Smooth muscle cell (in vitro differentiated cells): Measurements from ENCODE around the gene CDKN2B-AS1. TPM values are rescaled to one million over a fixed set of nuclear protein-coding genes. Genes with fewer than 3 reads are reported as not detected.

Experiments used
- DNase-seq: peaks from one replicate; lab custom pipeline; 2025; ENCODE audit not compliant: unreplicated experiment; lab: John Stamatoyannopoulos, UW
- H2AFZ ChIP-seq: fragments of 200-600 bp; sonication (generic); 2 replicates; pipeline ENCODE4 v1.6.0; 2016; ENCODE audit warnings: antibody characterized with exemption, low read depth, mild to moderate bottlenecking
- H3F3A ChIP-seq: fragments of 200-600 bp; sonication (generic); 2 replicates; pipeline ENCODE4 v1.6.0; 2017; ENCODE audit warnings: antibody characterized with exemption, low read depth
- H3K27ac ChIP-seq: fragments of 200-600 bp; sonication (generic); 2 replicates; pipeline ENCODE4 v1.5.1; 2016; ENCODE audit warnings: low read depth, mild to moderate bottlenecking
- H3K27me3 ChIP-seq: fragments of 200-600 bp; sonication (generic); 2 replicates; pipeline ENCODE4 v1.6.1; 2016; ENCODE audit warnings: low read depth, mild to moderate bottlenecking
- H3K36me3 ChIP-seq: fragments of 200-600 bp; sonication (generic); 2 replicates; pipeline ENCODE4 v1.5.1; 2016; ENCODE audit warnings: low read depth
- H3K4me1 ChIP-seq: fragments of 200-600 bp; sonication (generic); 2 replicates; pipeline ENCODE4 v1.5.1; 2016; ENCODE audit warnings: low read depth
- H3K4me2 ChIP-seq: fragments of 200-600 bp; sonication (generic); 2 replicates; pipeline ENCODE4 v1.6.0; 2016; ENCODE audit warnings: mild to moderate bottlenecking
- H3K4me3 ChIP-seq: fragments of 200-600 bp; sonication (generic); 2 replicates; pipeline ENCODE4 v1.5.1; 2016; ENCODE audit warnings: mild to moderate bottlenecking
- H3K79me2 ChIP-seq: fragments of 200-600 bp; sonication (generic); 2 replicates; pipeline ENCODE4 v1.6.0; 2016; ENCODE audit warnings: low read depth, mild to moderate bottlenecking
- H3K9ac ChIP-seq: fragments of 200-600 bp; sonication (generic); 2 replicates; pipeline ENCODE4 v1.6.0; 2016; ENCODE audit warnings: low read depth
- H3K9me3 ChIP-seq: fragments of 200-600 bp; sonication (generic); replicated peaks from 2 replicates; pipeline ENCODE4 v1.5.1; 2016; ENCODE audit warnings: low read depth
- H4K20me1 ChIP-seq: fragments of 200-600 bp; sonication (generic); 2 replicates; pipeline ENCODE4 v1.6.0; 2016; ENCODE audit warnings: low read depth
- WGBS: methylation state at CpG from one replicate; pipeline ENCODE4 v1.1.7; 2016; ENCODE audit warnings: low lambda C conversion rate; 5-methylcytosine and 5-hydroxymethylcytosine counted together
- polyA plus RNA-seq: library from polyadenylated mRNA; unstranded; fragments of >200 nt; fragmentation: Nextera tagmentation; extraction: Ambion mirVana; gene quantifications from 2 replicates; pipeline ENCODE4 v1.2.1, GENCODE V29; 2016
- total RNA-seq: library from RNA; depleted of rRNA; stranded (reverse); fragments of >200 nt; gene quantifications from 2 replicates; pipeline ENCODE4 v1.2.3, GENCODE V29; 2014
- TF ChIP-seq, protein P1 (sequence below): fragments of 200-600 bp; sonication (generic); IDR thresholded peaks from 2 replicates; pipeline ENCODE4 v1.5.1; 2017; ENCODE audit warnings: borderline replicate concordance, mild to moderate bottlenecking, antibody characterized with exemption; ENCODE audit not compliant: insufficient read depth, poor library complexity, severe bottlenecking

Gene CDKN2B-AS1
- total and polyA plus RNA-seq, 2 experiments from 2014 or later: 32.7 to 38.5 TPM

DNA sequence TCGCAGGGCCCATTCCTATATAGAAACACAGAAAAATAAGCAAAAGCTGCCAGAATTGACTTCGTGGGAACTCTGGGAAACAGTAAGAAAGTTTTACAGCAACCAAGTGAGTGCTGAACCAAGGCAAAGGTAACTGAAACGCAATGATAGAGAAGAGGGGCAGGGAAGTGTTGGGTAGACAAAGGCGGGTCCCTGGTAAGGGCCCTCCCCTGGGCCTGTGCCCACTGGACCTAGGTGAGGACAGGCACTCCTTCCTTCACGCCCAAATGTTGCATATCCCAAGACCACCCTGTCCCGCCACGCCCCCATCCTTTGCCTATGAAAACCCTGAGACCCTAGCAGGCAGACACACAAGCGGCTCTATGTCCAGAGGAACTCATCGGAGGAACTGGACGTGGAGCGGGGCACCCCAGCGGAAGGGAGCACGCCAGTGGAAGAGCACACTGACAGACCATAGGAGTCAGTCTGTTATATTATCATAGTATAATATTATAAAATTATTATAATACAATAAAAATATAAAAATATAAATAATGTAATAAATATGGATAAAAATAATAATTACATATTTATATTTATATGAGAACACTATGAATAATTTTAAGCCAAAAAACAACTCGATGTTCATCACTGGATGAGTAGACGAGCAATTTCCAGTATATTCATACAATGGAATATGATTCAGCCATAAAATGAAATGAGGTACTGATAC is 28.3 kb upstream of the CDKN2B-AS1 start:
- Histone ChIP-seq H3K79me2 (no peaks in the 10 kb centered on the region), H3K4me3 (no peak overlapping the region), H3K36me3 (no peaks in the 10 kb centered on the region), H3K27ac (no peak overlapping the region), H3F3A (no peaks in the 10 kb centered on the region), H2AFZ (no peak overlapping the region), H3K4me1 (peaks cover 6% of the 10 kb centered on the region), H4K20me1 (peaks cover 16% of the 10 kb centered on the region), H3K4me2 (peak overlapping the region; percentile 87), H3K9ac (no peak overlapping the region), H3K9me3 (no peaks in the 10 kb centered on the region), H3K27me3 (peaks cover 69% of the 10 kb centered on the region)
- DNase-seq: no peak
- WGBS: 41% methylated on average over 15 of the region's 15 CpGs
- TF ChIP-seq, protein P1, sequence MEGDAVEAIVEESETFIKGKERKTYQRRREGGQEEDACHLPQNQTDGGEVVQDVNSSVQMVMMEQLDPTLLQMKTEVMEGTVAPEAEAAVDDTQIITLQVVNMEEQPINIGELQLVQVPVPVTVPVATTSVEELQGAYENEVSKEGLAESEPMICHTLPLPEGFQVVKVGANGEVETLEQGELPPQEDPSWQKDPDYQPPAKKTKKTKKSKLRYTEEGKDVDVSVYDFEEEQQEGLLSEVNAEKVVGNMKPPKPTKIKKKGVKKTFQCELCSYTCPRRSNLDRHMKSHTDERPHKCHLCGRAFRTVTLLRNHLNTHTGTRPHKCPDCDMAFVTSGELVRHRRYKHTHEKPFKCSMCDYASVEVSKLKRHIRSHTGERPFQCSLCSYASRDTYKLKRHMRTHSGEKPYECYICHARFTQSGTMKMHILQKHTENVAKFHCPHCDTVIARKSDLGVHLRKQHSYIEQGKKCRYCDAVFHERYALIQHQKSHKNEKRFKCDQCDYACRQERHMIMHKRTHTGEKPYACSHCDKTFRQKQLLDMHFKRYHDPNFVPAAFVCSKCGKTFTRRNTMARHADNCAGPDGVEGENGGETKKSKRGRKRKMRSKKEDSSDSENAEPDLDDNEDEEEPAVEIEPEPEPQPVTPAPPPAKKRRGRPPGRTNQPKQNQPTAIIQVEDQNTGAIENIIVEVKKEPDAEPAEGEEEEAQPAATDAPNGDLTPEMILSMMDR: no peak

DNA sequence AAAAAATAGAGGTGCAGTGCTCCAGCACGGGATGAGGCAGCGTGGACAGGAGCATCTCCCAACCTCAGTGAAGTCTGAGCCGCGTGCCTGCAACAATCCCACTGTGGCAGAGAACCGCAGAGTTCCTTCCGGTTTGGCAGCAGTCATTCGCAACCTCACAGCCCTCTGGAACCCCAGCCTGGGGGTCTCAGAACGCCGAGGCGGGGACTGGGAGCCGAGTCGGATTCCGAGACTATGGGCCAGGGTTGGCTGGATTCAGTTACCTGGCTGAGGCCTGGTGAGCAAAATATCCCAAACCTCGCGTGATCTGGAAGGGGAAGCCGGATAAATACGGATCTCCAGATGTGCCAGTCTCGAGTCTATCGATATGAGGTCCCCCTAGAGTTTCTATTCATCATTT is 27.4 kb upstream of the CDKN2B-AS1 start:
- peaks cover 6% of the 10 kb centered on the region for H3K4me1 ChIP-seq
- WGBS: 29% methylated on average over 19 of the region's 19 CpGs
- H3F3A ChIP-seq: no peaks in the 10 kb centered on the region
- H3K4me2 ChIP-seq: no peak overlapping the region
- no peaks in the 10 kb centered on the region for H3K9me3 ChIP-seq
- TF ChIP-seq, protein P1: no peak
- no peaks in the 10 kb centered on the region for H3K36me3 ChIP-seq
- H3K9ac ChIP-seq: no peak overlapping the region
- H3K27me3 ChIP-seq: peaks cover 78% of the 10 kb centered on the region
- no peak overlapping the region for H3K4me3 ChIP-seq
- H2AFZ ChIP-seq: no peak overlapping the region
- DNase-seq: no peak
- H3K27ac ChIP-seq: no peak overlapping the region
- no peaks in the 10 kb centered on the region for H3K79me2 ChIP-seq
- peaks cover 25% of the 10 kb centered on the region for H4K20me1 ChIP-seq

DNA sequence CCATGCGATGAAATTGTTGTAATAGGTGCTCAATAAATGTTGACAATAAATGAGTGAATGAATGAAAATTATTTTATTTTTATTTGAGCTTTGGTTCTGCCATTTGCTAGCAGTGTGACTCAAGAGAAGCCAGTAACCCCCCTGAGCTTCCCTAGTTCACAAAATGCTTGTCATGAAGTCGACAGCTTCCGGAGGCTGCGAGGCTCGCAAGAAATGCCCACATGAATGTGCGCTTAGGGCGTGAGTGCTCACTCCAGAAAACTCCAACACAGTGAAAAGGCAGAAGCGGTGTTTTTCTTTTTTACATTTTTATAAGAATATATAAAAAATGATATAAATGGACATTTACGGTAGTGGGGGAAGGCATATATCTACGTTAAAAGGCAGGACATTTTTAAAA is 26.9 kb upstream of the CDKN2B-AS1 start:
- H3K9me3 ChIP-seq: no peaks in the 10 kb centered on the region
- peaks cover 31% of the 10 kb centered on the region for H4K20me1 ChIP-seq
- DNase-seq: no peak
- H2AFZ ChIP-seq: no peak overlapping the region
- H3K79me2 ChIP-seq: no peaks in the 10 kb centered on the region
- H3K27me3 ChIP-seq: peaks cover 83% of the 10 kb centered on the region
- H3K27ac ChIP-seq: no peak overlapping the region
- H3K4me2 ChIP-seq: peak overlapping the region; percentile 78
- peak overlapping the region; percentile 4 for H3K4me3 ChIP-seq
- 30% methylated on average over 10 of the region's 10 CpGs for WGBS
- peaks cover 6% of the 10 kb centered on the region for H3K4me1 ChIP-seq
- no peak overlapping the region for H3K9ac ChIP-seq
- H3F3A ChIP-seq: no peaks in the 10 kb centered on the region
- TF ChIP-seq, protein P1: no peak
- no peaks in the 10 kb centered on the region for H3K36me3 ChIP-seq
